OCI-LY1 (cell line): ENCODE results near the gene DAZAP1.

Experiments
- CTCF ChIP-seq: fragments of 200-600 bp; sonication (generic), shearing (Covaris generic); IDR thresholded peaks from 2 replicates; pipeline ENCODE4 v1.5.1; 2017; ENCODE audit warnings: mild to moderate bottlenecking, antibody characterized with exemption, low read length, moderate library complexity, mixed read lengths
- EZH2 ChIP-seq: fragments of 200-600 bp; sonication (generic), shearing (Covaris generic); IDR thresholded peaks from 2 replicates; pipeline ENCODE4 v1.8.0; 2017; ENCODE audit warnings: borderline replicate concordance, mixed run types, mild to moderate bottlenecking, antibody characterized with exemption, low read length, moderate library complexity, mixed read lengths

GRCh38 chr19:1407528-1408299 lies at the start of gene DAZAP1:
- TF ChIP-seq CTCF (no peak), EZH2 (no peak)
